ENCODE measurements around the gene CDK9. TPM values are rescaled to one million over a fixed set of nuclear protein-coding genes. Genes with fewer than 3 reads are reported as not detected.
"Not testable (repeated sequence)": the region's sequence is repeated elsewhere in the genome, so short reads cannot be mapped to it uniquely, and the experiment has no call there.

Gene CDK9
- total RNA-seq, 2 experiments from 2014 or later: 120 to 128 TPM

- ATAC-seq (no peak), DNase-seq (no peak)
- CTCF ChIA-PET: interaction anchor here (1.0 kb wide), 1 partner anchor 13 kb away, joined by 3 read pairs; no protein-coding TSS in a partner anchor
- H3K4me3 Mint-ChIP-seq: no peak overlapping the region
- no peaks in the 10 kb centered on the region for H3K4me1 Mint-ChIP-seq
- no peak overlapping the region for H3K27ac Mint-ChIP-seq
- H3K27me3 Mint-ChIP-seq: no peaks in the 10 kb centered on the region
- peaks cover 30% of the 10 kb centered on the region for H3K36me3 Mint-ChIP-seq
- no peaks in the 10 kb centered on the region for H3K9me3 Mint-ChIP-seq (ENCODE audit: low read depth)
These were observed 31.5 kb upstream of the CDK9 start for GRCh38 chr9:127754099-127755060.

GRCh38 chr9:127755061-127756060, 30.5 kb upstream of the CDK9 start:
- Mint-ChIP-seq H3K4me3 (no peak overlapping the region), H3K27ac (no peak overlapping the region)

GRCh38 chr9:127756233-127756632, 29.6 kb upstream of the CDK9 start:
- Mint-ChIP-seq H3K4me1 (no peaks in the 10 kb centered on the region), H3K36me3 (peaks cover 22% of the 10 kb centered on the region), H3K4me3 (no peak overlapping the region), H3K27ac (no peak overlapping the region), H3K9me3 (ENCODE audit: low read depth) (no peaks in the 10 kb centered on the region), H3K27me3 (no peaks in the 10 kb centered on the region)
- DNase-seq (no peak), ATAC-seq (no peak)
- CTCF ChIA-PET: interaction anchor here (1.1 to 1.2 kb wide), 3 partner anchors 108 to 143 kb away, joined by 3 to 4 read pairs (median 3); partner anchors contain the start of gene ST6GALNAC6

More at GRCh38 chr9:127755061-127756060, 30.5 kb upstream of the CDK9 start:
- DNase-seq: no peak
- CTCF ChIA-PET: interaction anchor here (1.0 to 1.2 kb wide), 3 partner anchors 12 to 115 kb away, joined by 3 to 4 read pairs (median 3); no protein-coding TSS in a partner anchor
- ATAC-seq: no peak
- H3K27me3 Mint-ChIP-seq: no peaks in the 10 kb centered on the region
- H3K36me3 Mint-ChIP-seq: peaks cover 25% of the 10 kb centered on the region
- no peaks in the 10 kb centered on the region for H3K4me1 Mint-ChIP-seq
- H3K9me3 Mint-ChIP-seq (ENCODE audit: low read depth): no peaks in the 10 kb centered on the region

GRCh38 chr9:127756776-127757175, 29.1 kb upstream of the CDK9 start:
- H3K27ac Mint-ChIP-seq; H3K4me1 Mint-ChIP-seq; DNase-seq; H3K4me3 Mint-ChIP-seq; H3K27me3 Mint-ChIP-seq; H3K9me3 Mint-ChIP-seq (ENCODE audit: low read depth); ATAC-seq: not testable (repeated sequence)
- H3K36me3 Mint-ChIP-seq: peaks cover 18% of the 10 kb centered on the region
- CTCF ChIA-PET: interaction anchor here (0.8 to 1.1 kb wide), 4 partner anchors 22 to 165 kb away, joined by 3 to 5 read pairs (median 3); partner anchors contain the start of gene ST6GALNAC6

GRCh38 chr9:127758843-127759242, 27.0 kb upstream of the CDK9 start:
- no peaks in the 10 kb centered on the region for H3K9me3 Mint-ChIP-seq (ENCODE audit: low read depth)
- CTCF ChIA-PET: no interaction called here
- DNase-seq (no peak), ATAC-seq (no peak)
- H3K36me3 Mint-ChIP-seq: peaks cover 27% of the 10 kb centered on the region
- peaks cover 4% of the 10 kb centered on the region for H3K4me1 Mint-ChIP-seq
- H3K27ac Mint-ChIP-seq: no peak overlapping the region
- no peaks in the 10 kb centered on the region for H3K27me3 Mint-ChIP-seq
- H3K4me3 Mint-ChIP-seq: no peak overlapping the region

GRCh38 chr9:127761061-127761460, 24.8 kb upstream of the CDK9 start:
- no peak overlapping the region for H3K4me3 Mint-ChIP-seq
- ATAC-seq: no peak
- peaks cover 42% of the 10 kb centered on the region for H3K36me3 Mint-ChIP-seq
- H3K9me3 Mint-ChIP-seq (ENCODE audit: low read depth): no peaks in the 10 kb centered on the region
- no peak for DNase-seq
- no peak overlapping the region for H3K27ac Mint-ChIP-seq
- peaks cover 21% of the 10 kb centered on the region for H3K4me1 Mint-ChIP-seq
- CTCF ChIA-PET: interaction anchor here (1.5 kb wide), 1 partner anchor 17 kb away, joined by 4 read pairs; no protein-coding TSS in a partner anchor
- no peaks in the 10 kb centered on the region for H3K27me3 Mint-ChIP-seq

GRCh38 chr9:127761491-127761956, 24.3 kb upstream of the CDK9 start:
- no peaks in the 10 kb centered on the region for H3K27me3 Mint-ChIP-seq
- H3K4me1 Mint-ChIP-seq: peaks cover 25% of the 10 kb centered on the region
- CTCF ChIA-PET: no interaction called here
- no peak overlapping the region for H3K4me3 Mint-ChIP-seq
- H3K36me3 Mint-ChIP-seq: peaks cover 46% of the 10 kb centered on the region
- H3K27ac Mint-ChIP-seq: no peak overlapping the region
- DNase-seq (no peak), ATAC-seq (no peak)
- no peaks in the 10 kb centered on the region for H3K9me3 Mint-ChIP-seq (ENCODE audit: low read depth)

- peaks cover 51% of the 10 kb centered on the region for H3K36me3 Mint-ChIP-seq
- peak overlapping the region; percentile 22 for H3K27ac Mint-ChIP-seq
- DNase-seq (no peak), ATAC-seq (no peak)
- no peaks in the 10 kb centered on the region for H3K9me3 Mint-ChIP-seq (ENCODE audit: low read depth)
- H3K4me3 Mint-ChIP-seq: no peak overlapping the region
- no peaks in the 10 kb centered on the region for H3K27me3 Mint-ChIP-seq
- CTCF ChIA-PET: interaction anchor here (1.0 to 6.1 kb wide), 5 partner anchors 9 to 159 kb away, joined by 3 to 61 read pairs (median 3); partner anchors contain the start of gene CDK9
- H3K4me1 Mint-ChIP-seq: peaks cover 31% of the 10 kb centered on the region
These were observed 23.6 kb upstream of the CDK9 start for GRCh38 chr9:127762111-127762676.

- no peaks in the 10 kb centered on the region for H3K9me3 Mint-ChIP-seq (ENCODE audit: low read depth)
- no peaks in the 10 kb centered on the region for H3K27me3 Mint-ChIP-seq
- H3K4me1 Mint-ChIP-seq: peaks cover 48% of the 10 kb centered on the region
- H3K27ac Mint-ChIP-seq: peak overlapping the region; percentile 54
- CTCF ChIA-PET: interaction anchor here (0.8 to 6.1 kb wide), 10 partner anchors 16 to 156 kb away, joined by 3 to 61 read pairs (median 3); partner anchors contain the start of genes CDK9 and TOR2A
- no peak for DNase-seq
- peak; percentile 45 for ATAC-seq
- no peak overlapping the region for H3K4me3 Mint-ChIP-seq
- H3K36me3 Mint-ChIP-seq: peaks cover 57% of the 10 kb centered on the region
These were observed 21.9 kb upstream of the CDK9 start for GRCh38 chr9:127763918-127764384.

- peak overlapping the region; percentile 37 for H3K27ac Mint-ChIP-seq
- peaks cover 57% of the 10 kb centered on the region for H3K36me3 Mint-ChIP-seq
- peaks cover 62% of the 10 kb centered on the region for H3K4me1 Mint-ChIP-seq
- ATAC-seq (no peak), DNase-seq (no peak)
- CTCF ChIA-PET: interaction anchor here (1.0 to 6.1 kb wide), 8 partner anchors 11 to 156 kb away, joined by 3 to 61 read pairs (median 10); partner anchors contain the start of genes CDK9 and TOR2A
- no peak overlapping the region for H3K4me3 Mint-ChIP-seq
- H3K9me3 Mint-ChIP-seq (ENCODE audit: low read depth): no peaks in the 10 kb centered on the region
- no peaks in the 10 kb centered on the region for H3K27me3 Mint-ChIP-seq
These were observed 20.4 kb upstream of the CDK9 start for GRCh38 chr9:127765418-127765817.

GRCh38 chr9:127767410-127767809, 18.4 kb upstream of the CDK9 start:
- peak overlapping the region; percentile 38 for H3K4me3 Mint-ChIP-seq
- ATAC-seq (no peak), DNase-seq (no peak)
- peaks cover 58% of the 10 kb centered on the region for H3K36me3 Mint-ChIP-seq
- peak overlapping the region; percentile 89 for H3K27ac Mint-ChIP-seq
- H3K4me1 Mint-ChIP-seq: peaks cover 79% of the 10 kb centered on the region
- CTCF ChIA-PET: interaction anchor here (1.1 to 6.1 kb wide), 10 partner anchors 9 to 154 kb away, joined by 3 to 61 read pairs (median 6); partner anchors contain the start of genes CDK9, SH2D3C and TOR2A
- no peaks in the 10 kb centered on the region for H3K27me3 Mint-ChIP-seq
- H3K9me3 Mint-ChIP-seq (ENCODE audit: low read depth): no peaks in the 10 kb centered on the region

GRCh38 chr9:127767909-127768331, 17.9 kb upstream of the CDK9 start:
- Mint-ChIP-seq H3K27me3 (no peaks in the 10 kb centered on the region), H3K4me1 (peaks cover 83% of the 10 kb centered on the region), H3K4me3 (no peak overlapping the region), H3K27ac (peak overlapping the region; percentile 89), H3K36me3 (peaks cover 57% of the 10 kb centered on the region), H3K9me3 (ENCODE audit: low read depth) (no peaks in the 10 kb centered on the region)
- DNase-seq: no peak
- CTCF ChIA-PET: interaction anchor here (1.1 to 6.1 kb wide), 9 partner anchors 8 to 153 kb away, joined by 3 to 61 read pairs (median 7); partner anchors contain the start of genes CDK9, SH2D3C and TOR2A
- ATAC-seq: no peak
